C4-2B (cell line): ENCODE results near the gene ZC3H10.

Source experiments
- CTCF ChIP-seq: fragments of 450-650 bp; conservative IDR thresholded peaks from 2 replicates; pipeline ENCODE4 v1.5.1; 2017; ENCODE audit warnings: mild to moderate bottlenecking
- ZFX ChIP-seq: fragments of 450-650 bp; IDR thresholded peaks from 2 replicates; pipeline ENCODE4 v1.6.1; 2017

- TF ChIP-seq CTCF = no peak
- TF ChIP-seq ZFX = no peak
These were observed 24.1 kb downstream of the ZC3H10 start for GRCh38 chr12:56141946-56142784.
